IPS-11a (cell line): ENCODE results near the gene UCK1.

Experiments used
- H3K4me3 ChIP-seq: one replicate; pipeline ENCODE4 v1.5.1; 2013; ENCODE audit warnings: low read depth, low read length, control low read depth

The UCK1 gene

GRCh38 chr9:131477816-131478419 is 53.1 kb downstream of the UCK1 start:
- no peak overlapping the region for H3K4me3 ChIP-seq

- no peak overlapping the region for H3K4me3 ChIP-seq
Measured at GRCh38 chr9:131477367-131477766, 53.7 kb downstream of the UCK1 start.

- no peak overlapping the region for H3K4me3 ChIP-seq
Measured at GRCh38 chr9:131476777-131477345, 54.2 kb downstream of the UCK1 start.

GRCh38 chr9:131475956-131476776 is 54.9 kb downstream of the UCK1 start:
- H3K4me3 ChIP-seq: no peak overlapping the region

- H3K4me3 ChIP-seq: no peak overlapping the region
Measured at GRCh38 chr9:131475111-131475955, 55.7 kb downstream of the UCK1 start.

- H3K4me3 ChIP-seq: no peak overlapping the region
Measured at GRCh38 chr9:131474711-131475110, 56.4 kb downstream of the UCK1 start.

GRCh38 chr9:131473891-131474290 is 57.2 kb downstream of the UCK1 start:
- H3K4me3 ChIP-seq: no peak overlapping the region
